ENCODE measurements around the gene TREML1.

DNA sequence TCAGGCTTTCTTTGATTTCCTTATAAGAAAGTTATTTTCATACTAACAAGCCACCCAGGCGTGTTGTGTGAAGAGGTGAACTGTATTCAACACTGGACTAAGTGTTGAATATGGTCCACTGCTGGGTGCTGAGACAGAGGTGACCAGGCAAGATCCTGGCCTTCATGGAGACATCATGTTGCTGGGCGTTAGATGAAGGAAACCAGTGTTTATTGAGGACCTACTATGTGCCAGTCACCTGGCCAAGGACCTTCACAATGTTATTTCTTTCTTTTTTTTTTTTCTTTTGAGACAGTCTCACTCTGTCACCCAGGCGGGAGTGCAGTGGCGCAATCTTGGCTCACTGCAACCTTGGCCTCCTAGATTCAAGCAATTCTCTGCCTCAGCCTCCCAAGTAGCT lies 1.9 kb upstream of the TREML1 start:
- no peak for TF ChIP-seq CREB1 (CRISPR knock-in tag; IDR thresholded peaks at IDR 0.05; ENCODE audit: low read depth)
- no peak for TF ChIP-seq CTCF (conservative IDR thresholded peaks at IDR 0.05; ENCODE audit: low read depth in 2 of 2)
- TF ChIP-seq EZH2 (IDR thresholded peaks at IDR 0.05; ENCODE audit: low read depth, unreplicated experiment), result no peak
- no peak for TF ChIP-seq REST (IDR thresholded peaks at IDR 0.05; ENCODE audit: unreplicated experiment)
- no peak for TF ChIP-seq POLR2AphosphoS5 (IDR thresholded peaks at IDR 0.05; ENCODE audit: low read depth)
- no peak for TF ChIP-seq JUNB (IDR thresholded peaks at IDR 0.05; ENCODE audit: unreplicated experiment)
- TF ChIP-seq EZH2phosphoT487 (IDR thresholded peaks at IDR 0.05; ENCODE audit: unreplicated experiment), result no peak
- TF ChIP-seq ZNF331 (CRISPR knock-in tag; IDR thresholded peaks at IDR 0.05; ENCODE audit: low read depth), result no peak
- TF ChIP-seq, protein P1, sequence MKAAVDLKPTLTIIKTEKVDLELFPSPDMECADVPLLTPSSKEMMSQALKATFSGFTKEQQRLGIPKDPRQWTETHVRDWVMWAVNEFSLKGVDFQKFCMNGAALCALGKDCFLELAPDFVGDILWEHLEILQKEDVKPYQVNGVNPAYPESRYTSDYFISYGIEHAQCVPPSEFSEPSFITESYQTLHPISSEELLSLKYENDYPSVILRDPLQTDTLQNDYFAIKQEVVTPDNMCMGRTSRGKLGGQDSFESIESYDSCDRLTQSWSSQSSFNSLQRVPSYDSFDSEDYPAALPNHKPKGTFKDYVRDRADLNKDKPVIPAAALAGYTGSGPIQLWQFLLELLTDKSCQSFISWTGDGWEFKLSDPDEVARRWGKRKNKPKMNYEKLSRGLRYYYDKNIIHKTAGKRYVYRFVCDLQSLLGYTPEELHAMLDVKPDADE (IDR thresholded peaks at IDR 0.05), result no peak
- TF ChIP-seq STAT1 (IDR thresholded peaks at IDR 0.05; ENCODE audit: unreplicated experiment), result no peak
- no peak for TF ChIP-seq ZNF114 (CRISPR knock-in tag; IDR thresholded peaks at IDR 0.05)
- no peak for TF ChIP-seq NANOG (IDR thresholded peaks at IDR 0.05; ENCODE audit: borderline replicate concordance)
- TF ChIP-seq, protein P2, sequence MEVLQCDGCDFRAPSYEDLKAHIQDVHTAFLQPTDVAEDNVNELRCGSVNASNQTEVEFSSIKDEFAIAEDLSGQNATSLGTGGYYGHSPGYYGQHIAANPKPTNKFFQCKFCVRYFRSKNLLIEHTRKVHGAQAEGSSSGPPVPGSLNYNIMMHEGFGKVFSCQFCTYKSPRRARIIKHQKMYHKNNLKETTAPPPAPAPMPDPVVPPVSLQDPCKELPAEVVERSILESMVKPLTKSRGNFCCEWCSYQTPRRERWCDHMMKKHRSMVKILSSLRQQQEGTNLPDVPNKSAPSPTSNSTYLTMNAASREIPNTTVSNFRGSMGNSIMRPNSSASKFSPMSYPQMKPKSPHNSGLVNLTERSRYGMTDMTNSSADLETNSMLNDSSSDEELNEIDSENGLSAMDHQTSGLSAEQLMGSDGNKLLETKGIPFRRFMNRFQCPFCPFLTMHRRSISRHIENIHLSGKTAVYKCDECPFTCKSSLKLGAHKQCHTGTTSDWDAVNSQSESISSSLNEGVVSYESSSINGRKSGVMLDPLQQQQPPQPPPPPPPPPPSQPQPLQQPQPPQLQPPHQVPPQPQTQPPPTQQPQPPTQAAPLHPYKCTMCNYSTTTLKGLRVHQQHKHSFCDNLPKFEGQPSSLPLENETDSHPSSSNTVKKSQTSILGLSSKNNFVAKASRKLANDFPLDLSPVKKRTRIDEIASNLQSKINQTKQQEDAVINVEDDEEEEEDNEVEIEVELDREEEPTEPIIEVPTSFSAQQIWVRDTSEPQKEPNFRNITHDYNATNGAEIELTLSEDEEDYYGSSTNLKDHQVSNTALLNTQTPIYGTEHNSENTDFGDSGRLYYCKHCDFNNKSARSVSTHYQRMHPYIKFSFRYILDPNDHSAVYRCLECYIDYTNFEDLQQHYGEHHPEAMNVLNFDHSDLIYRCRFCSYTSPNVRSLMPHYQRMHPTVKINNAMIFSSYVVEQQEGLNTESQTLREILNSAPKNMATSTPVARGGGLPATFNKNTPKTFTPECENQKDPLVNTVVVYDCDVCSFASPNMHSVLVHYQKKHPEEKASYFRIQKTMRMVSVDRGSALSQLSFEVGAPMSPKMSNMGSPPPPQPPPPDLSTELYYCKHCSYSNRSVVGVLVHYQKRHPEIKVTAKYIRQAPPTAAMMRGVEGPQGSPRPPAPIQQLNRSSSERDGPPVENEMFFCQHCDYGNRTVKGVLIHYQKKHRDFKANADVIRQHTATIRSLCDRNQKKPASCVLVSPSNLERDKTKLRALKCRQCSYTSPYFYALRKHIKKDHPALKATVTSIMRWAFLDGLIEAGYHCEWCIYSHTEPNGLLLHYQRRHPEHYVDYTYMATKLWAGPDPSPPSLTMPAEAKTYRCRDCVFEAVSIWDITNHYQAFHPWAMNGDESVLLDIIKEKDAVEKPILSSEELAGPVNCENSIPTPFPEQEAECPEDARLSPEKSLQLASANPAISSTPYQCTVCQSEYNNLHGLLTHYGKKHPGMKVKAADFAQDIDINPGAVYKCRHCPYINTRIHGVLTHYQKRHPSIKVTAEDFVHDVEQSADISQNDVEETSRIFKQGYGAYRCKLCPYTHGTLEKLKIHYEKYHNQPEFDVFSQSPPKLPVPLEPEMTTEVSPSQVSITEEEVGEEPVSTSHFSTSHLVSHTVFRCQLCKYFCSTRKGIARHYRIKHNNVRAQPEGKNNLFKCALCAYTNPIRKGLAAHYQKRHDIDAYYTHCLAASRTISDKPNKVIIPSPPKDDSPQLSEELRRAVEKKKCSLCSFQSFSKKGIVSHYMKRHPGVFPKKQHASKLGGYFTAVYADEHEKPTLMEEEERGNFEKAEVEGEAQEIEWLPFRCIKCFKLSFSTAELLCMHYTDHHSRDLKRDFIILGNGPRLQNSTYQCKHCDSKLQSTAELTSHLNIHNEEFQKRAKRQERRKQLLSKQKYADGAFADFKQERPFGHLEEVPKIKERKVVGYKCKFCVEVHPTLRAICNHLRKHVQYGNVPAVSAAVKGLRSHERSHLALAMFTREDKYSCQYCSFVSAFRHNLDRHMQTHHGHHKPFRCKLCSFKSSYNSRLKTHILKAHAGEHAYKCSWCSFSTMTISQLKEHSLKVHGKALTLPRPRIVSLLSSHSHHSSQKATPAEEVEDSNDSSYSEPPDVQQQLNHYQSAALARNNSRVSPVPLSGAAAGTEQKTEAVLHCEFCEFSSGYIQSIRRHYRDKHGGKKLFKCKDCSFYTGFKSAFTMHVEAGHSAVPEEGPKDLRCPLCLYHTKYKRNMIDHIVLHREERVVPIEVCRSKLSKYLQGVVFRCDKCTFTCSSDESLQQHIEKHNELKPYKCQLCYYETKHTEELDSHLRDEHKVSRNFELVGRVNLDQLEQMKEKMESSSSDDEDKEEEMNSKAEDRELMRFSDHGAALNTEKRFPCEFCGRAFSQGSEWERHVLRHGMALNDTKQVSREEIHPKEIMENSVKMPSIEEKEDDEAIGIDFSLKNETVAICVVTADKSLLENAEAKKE (CRISPR knock-in tag; IDR thresholded peaks at IDR 0.05), result no peak

Measured in GM23338 (cell line).